GM12878 (cell line): Measurements from ENCODE around the gene NME5. TPM values are rescaled to one million over a fixed set of nuclear protein-coding genes. Genes with fewer than 3 reads are reported as not detected.

Experiments
- ATAC-seq: fragments of 200-7000 bp; cut with Tn5 transposase; 3 replicates; pipeline ENCODE4 v1.9.1; 2020; ENCODE audit warnings: mild to moderate bottlenecking, moderate library complexity
- BruUV-seq: library from RNA; stranded (reverse); fragments of 400-500 nt; replicated peaks from 2 replicates; lab custom pipeline; 2021; lab: Mats Ljungman, UMichigan
- CTCF ChIA-PET: fragments of 300-600 bp; sonication (Branson Sonifier 250); formaldehyde crosslinking; extraction: SDS; loops from one replicate; lab custom pipeline; 2021; ENCODE audit warnings: inconsistent platforms; lab: Yijun Ruan, JAX
- POLR2A ChIA-PET: fragments of 350-600 bp; formaldehyde crosslinking; extraction: SDS; loops from one replicate; lab custom pipeline; 2021; ENCODE audit warnings: inconsistent platforms; lab: Charles Lee
- RAD21 ChIA-PET: fragments of 300-600 bp; sonication (Branson Sonifier 250); formaldehyde crosslinking; loops from one replicate; lab custom pipeline; 2023; ENCODE audit warnings: antibody characterized with exemption; ENCODE audit not compliant: unreplicated experiment; lab: Charles Lee
- SMC1A ChIA-PET: fragments of 300-600 bp; sonication (Branson Sonifier 250); formaldehyde crosslinking; loops from one replicate; lab custom pipeline; 2023; ENCODE audit not compliant: unreplicated experiment, uncharacterized antibody; lab: Charles Lee
- DNase-seq: peaks from one replicate; pipeline ENCODE4 v3.0.0-alpha.2; 2011; ENCODE audit warnings: low read depth, low spot score
- FAIRE-seq: peaks from 3 replicates; lab custom pipeline; 2011; peaks lifted over from hg19 to GRCh38; lab: Jason Lieb, UNC
- H2AFZ ChIP-seq: 2 replicates; pipeline ENCODE4 v1.6.0; 2011; ENCODE audit warnings: low read depth, low read length, control low read depth; ENCODE audit not compliant: control insufficient read depth
- H3K27ac ChIP-seq: 2 replicates; pipeline ENCODE4 v1.5.1; 2011; ENCODE audit warnings: control low read depth; ENCODE audit not compliant: control insufficient read depth, insufficient read depth
- H3K27me3 ChIP-seq, 2 experiments: replicated peaks in 1 of 2; 2 replicates each; pipeline versions ENCODE4 v1.6.0 to v1.6.1; 2011; ENCODE audit warnings: low read length in 1 of 2; ENCODE audit not compliant: control insufficient read depth in 2 of 2, insufficient read depth in 2 of 2
- H3K36me3 ChIP-seq, 2 experiments: 2 replicates each; pipeline ENCODE4 v1.5.1; 2011; ENCODE audit warnings: low read length in 1 of 2; ENCODE audit not compliant: control insufficient read depth in 2 of 2, insufficient read depth in 2 of 2
- H3K4me1 ChIP-seq: 2 replicates; pipeline ENCODE4 v1.6.1; 2011; ENCODE audit warnings: mild to moderate bottlenecking, low read length, moderate library complexity, mixed read lengths; ENCODE audit not compliant: control insufficient read depth, insufficient read depth
- H3K4me2 ChIP-seq: 2 replicates; pipeline ENCODE4 v1.6.0; 2011; ENCODE audit warnings: control low read depth; ENCODE audit not compliant: control insufficient read depth, insufficient read depth
- H3K4me3 ChIP-seq: fragments of 200-600 bp; sonication (generic); 2 replicates; pipeline ENCODE4 v1.5.1; 2016
- H3K79me2 ChIP-seq: 2 replicates; pipeline ENCODE4 v1.6.0; 2011; ENCODE audit warnings: low read length; ENCODE audit not compliant: control insufficient read depth, insufficient read depth
- H3K9ac ChIP-seq: 2 replicates; pipeline ENCODE4 v1.8.0; 2011; ENCODE audit warnings: low read length, control low read depth, mixed read lengths; ENCODE audit not compliant: control insufficient read depth, insufficient read depth
- H3K9me3 ChIP-seq: replicated peaks from 3 replicates; pipeline ENCODE4 v1.5.1; 2011; ENCODE audit warnings: mild to moderate bottlenecking, low read length; ENCODE audit not compliant: control insufficient read depth, insufficient read depth
- H4K20me1 ChIP-seq: 2 replicates; pipeline ENCODE4 v1.6.0; 2011; ENCODE audit not compliant: control insufficient read depth, insufficient read depth
- EZH2 ChIP-seq: IDR thresholded peaks from 2 replicates; pipeline ENCODE4 v1.6.1; 2012; ENCODE audit warnings: low read depth, mild to moderate bottlenecking, control low read depth, inconsistent platforms, low read length, borderline replicate concordance; ENCODE audit not compliant: control insufficient read depth
- GABPA ChIP-seq: IDR thresholded peaks from 2 replicates; pipeline ENCODE4 v1.6.1; 2014; ENCODE audit warnings: antibody characterized with exemption, low read depth, mild to moderate bottlenecking, inconsistent platforms
- HDAC6 ChIP-seq: fragments of 200-600 bp; sonication (generic); IDR thresholded peaks from one replicate; pipeline ENCODE4 v1.8.0; 2017; ENCODE audit warnings: antibody characterized with exemption; ENCODE audit not compliant: unreplicated experiment
- IRF4 ChIP-seq: IDR thresholded peaks from 2 replicates; pipeline ENCODE4 v1.6.1; 2011; ENCODE audit warnings: low read depth, low read length
- KLF5 ChIP-seq: fragments of 450-650 bp; IDR thresholded peaks from 2 replicates; pipeline ENCODE4 v1.6.1; 2014; ENCODE audit warnings: mild to moderate bottlenecking; ENCODE audit not compliant: partially characterized antibody
- MEF2A ChIP-seq: IDR thresholded peaks from 2 replicates; pipeline ENCODE4 v1.6.1; 2011; ENCODE audit warnings: low read depth, mild to moderate bottlenecking, low read length, moderate library complexity; ENCODE audit not compliant: insufficient read depth
- MEF2B ChIP-seq: fragments of 450-650 bp; IDR thresholded peaks from 2 replicates; pipeline ENCODE4 v1.6.1; 2018; ENCODE audit warnings: mild to moderate bottlenecking, moderate library complexity; ENCODE audit not compliant: partially characterized antibody, poor library complexity, severe bottlenecking
- MYC ChIP-seq: IDR thresholded peaks from 2 replicates; pipeline ENCODE4 v1.6.1; 2011; ENCODE audit warnings: mild to moderate bottlenecking, low read length, moderate library complexity, inconsistent platforms; ENCODE audit not compliant: insufficient read depth, insufficient replicate concordance, insufficient read length, severe bottlenecking
- RELA ChIP-seq: fragments of 450-650 bp; IDR thresholded peaks from 2 replicates; pipeline ENCODE4 v1.8.0; 2014; ENCODE audit warnings: borderline replicate concordance; ENCODE audit not compliant: partially characterized antibody
- WRNIP1 ChIP-seq: IDR thresholded peaks from 2 replicates; pipeline ENCODE4 v1.6.1; 2011; ENCODE audit warnings: low read depth, low read length, improper control_type of control experiment, borderline replicate concordance
- WGBS: methylation state at CpG from one replicate; pipeline ENCODE4 v1.1.6; 2016; ENCODE audit warnings: low lambda C conversion rate; ENCODE audit not compliant: insufficient replicate concordance, insufficient coverage; ENCODE audit errors: missing lambda C conversion rate; 5-methylcytosine and 5-hydroxymethylcytosine counted together
- in situ Hi-C: fragments of 300-500 bp; cut with MboI; formaldehyde crosslinking; loops from 9 replicates; pipeline ENCODE4 v1.14.3; 2018; ENCODE audit warnings: mixed read lengths
- intact Hi-C: fragments of 100-400 bp; cut with micrococcal nuclease; formaldehyde crosslinking; loops from one replicate; pipeline ENCODE4 v1.14.2; 2022; ENCODE audit not compliant: unreplicated experiment
- polyA plus RNA-seq, 11 experiments: library from polyadenylated mRNA; depleted of rRNA in 4 of 11; unstranded in 6 of 11; stranded (reverse) in 5 of 11; fragments of >200 nt; fragmentation: Nextera tagmentation in 4 of 11; fragmentation: Illumina TruSeq in 1 of 11; extraction: Ambion mirVana in 4 of 11; extraction: Trizol in 1 of 11; gene quantifications; 1 replicate in 1 of 11; 2 replicates in 10 of 11; pipeline versions ENCODE4 v1.2.1 to v1.2.3, GENCODE V29; 2011 to 2016; ENCODE audit warnings: inconsistent platforms in 2 of 11, missing spikeins in 2 of 11, low read depth in 1 of 11
- total RNA-seq, 4 experiments: library from RNA; depleted of rRNA in 3 of 4; stranded (reverse); fragments of >200 nt in 3 of 4; fragmentation: Illumina TruSeq in 1 of 4; extraction: Trizol in 1 of 4; gene quantifications; 2 replicates each; pipeline versions ENCODE4 v1.2.1 to v1.2.3, GENCODE V29; 2013 to 2021
- TF ChIP-seq, protein P1 (sequence below), 3 experiments: IDR thresholded peaks in 2 of 3; conservative IDR thresholded peaks in 1 of 3; 2 replicates each; pipeline ENCODE4 v1.5.1; 2011; ENCODE audit warnings: low read depth in 3 of 3, low read length in 3 of 3, mild to moderate bottlenecking in 3 of 3, control low read depth in 2 of 3, moderate library complexity in 2 of 3, inconsistent platforms in 1 of 3, mixed read lengths in 1 of 3; ENCODE audit not compliant: control insufficient read depth in 2 of 3, insufficient read depth in 1 of 3; ENCODE audit errors: extremely low read depth in 1 of 3

NME5 gene
- total and polyA plus RNA-seq, 10 of the 15 experiments (the other 5 are each of a cell fraction or from before 2014, with no cell fraction given), result 0.22 to 0.52 TPM; not detected in 8

DNA sequence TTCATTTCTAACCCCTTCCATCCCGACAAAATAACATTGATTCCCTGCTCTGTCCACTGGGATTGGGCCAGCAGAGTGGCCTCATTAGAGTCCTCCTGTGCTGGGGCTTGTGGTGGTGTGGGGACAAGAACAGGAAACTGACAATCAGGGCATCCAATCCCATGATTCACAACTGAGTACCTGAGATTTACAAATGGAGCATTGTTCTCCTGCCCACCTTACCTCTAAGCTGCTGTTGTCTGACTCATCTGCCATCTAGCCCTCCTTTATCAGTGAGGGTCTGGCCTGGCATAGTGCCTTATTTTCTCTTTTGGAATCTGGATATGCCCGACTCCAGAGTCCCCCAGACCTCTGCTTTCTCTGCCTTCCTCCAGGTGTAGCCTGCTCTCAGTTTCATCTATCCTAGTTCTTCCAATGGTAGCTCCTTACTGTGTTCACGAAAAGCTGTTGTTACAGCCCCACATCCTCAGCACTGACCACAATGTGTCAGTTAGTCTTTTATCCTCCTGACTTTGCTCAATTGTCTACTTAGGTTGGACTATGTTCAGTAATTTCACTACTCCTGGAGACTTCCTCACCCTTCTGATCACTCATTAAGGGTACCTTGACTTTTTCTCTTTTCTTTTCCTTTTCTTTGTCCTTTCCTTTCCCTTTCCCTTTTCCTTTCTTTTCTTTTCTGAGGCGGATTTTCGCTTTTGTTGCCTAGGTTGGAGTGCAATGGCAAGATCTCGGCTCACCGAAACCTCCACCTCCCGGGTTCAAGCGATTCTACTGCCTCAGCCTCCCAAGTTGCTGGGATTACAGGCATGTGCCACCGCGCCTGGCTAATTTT lies 42.0 kb downstream of the NME5 start:
- no peak for ATAC-seq
- SMC1A ChIA-PET, result interaction anchor here (0.7 kb wide), 1 partner anchor 10 kb away, joined by 3 read pairs; no protein-coding TSS in a partner anchor

More for the DNA sequence above, 42.0 kb downstream of the NME5 start:
- Histone ChIP-seq H3K4me1 (no peaks in the 10 kb centered on the region), H3K36me3 (no peaks in the 10 kb centered on the region), H3K79me2 (no peaks in the 10 kb centered on the region), H3K27me3 (no peaks in the 10 kb centered on the region), H3K27ac (no peak overlapping the region), H3K4me2 (no peak overlapping the region), H4K20me1 (no peaks in the 10 kb centered on the region), H3K9ac (no peak overlapping the region), H3K4me3 (no peak overlapping the region), H2AFZ (no peak overlapping the region), H3K9me3 (no peaks in the 10 kb centered on the region)
- TF ChIP-seq MEF2A (no peak), EZH2 (no peak), MYC (no peak), RELA (no peak), KLF5 (no peak), GABPA (no peak), WRNIP1 (no peak), HDAC6 (no peak), MEF2B (no peak), IRF4 (no peak)
- TF ChIP-seq, protein P1, sequence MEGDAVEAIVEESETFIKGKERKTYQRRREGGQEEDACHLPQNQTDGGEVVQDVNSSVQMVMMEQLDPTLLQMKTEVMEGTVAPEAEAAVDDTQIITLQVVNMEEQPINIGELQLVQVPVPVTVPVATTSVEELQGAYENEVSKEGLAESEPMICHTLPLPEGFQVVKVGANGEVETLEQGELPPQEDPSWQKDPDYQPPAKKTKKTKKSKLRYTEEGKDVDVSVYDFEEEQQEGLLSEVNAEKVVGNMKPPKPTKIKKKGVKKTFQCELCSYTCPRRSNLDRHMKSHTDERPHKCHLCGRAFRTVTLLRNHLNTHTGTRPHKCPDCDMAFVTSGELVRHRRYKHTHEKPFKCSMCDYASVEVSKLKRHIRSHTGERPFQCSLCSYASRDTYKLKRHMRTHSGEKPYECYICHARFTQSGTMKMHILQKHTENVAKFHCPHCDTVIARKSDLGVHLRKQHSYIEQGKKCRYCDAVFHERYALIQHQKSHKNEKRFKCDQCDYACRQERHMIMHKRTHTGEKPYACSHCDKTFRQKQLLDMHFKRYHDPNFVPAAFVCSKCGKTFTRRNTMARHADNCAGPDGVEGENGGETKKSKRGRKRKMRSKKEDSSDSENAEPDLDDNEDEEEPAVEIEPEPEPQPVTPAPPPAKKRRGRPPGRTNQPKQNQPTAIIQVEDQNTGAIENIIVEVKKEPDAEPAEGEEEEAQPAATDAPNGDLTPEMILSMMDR (IDR thresholded peaks at IDR 0.05 in 2 of 3, conservative IDR thresholded peaks at IDR 0.05 in 1 of 3; ENCODE audit: control insufficient read depth in 2 of 3, extremely low read depth in 1 of 3, insufficient read depth in 1 of 3, low read depth in 3 of 3, low read length in 3 of 3), result no peak
- CTCF ChIA-PET, result interaction anchor here (1.0 kb wide), 1 partner anchor 28 kb away, joined by 3 read pairs; no protein-coding TSS in a partner anchor
- no peak for FAIRE-seq
- intact Hi-C loops (no loop called here), in situ Hi-C loops (loop anchor here (25.0 kb wide), 1 partner anchor 760 kb away; no protein-coding TSS in a partner anchor)
- BruUV-seq, result no TSS peak
- 60% methylated on average over 11 of the region's 11 CpGs for WGBS
- RAD21 ChIA-PET, result no interaction called here
- DNase-seq, result no peak
- POLR2A ChIA-PET, result no interaction called here
